Natural killer cell treated with Interleukin-12 subunit alpha and Interleukin-12 subunit beta and Interleukin-15 and Interleukin-18, amount 100 ng/mL, for 72 hours (primary cell): Measurements from ENCODE around the gene C10orf53. TPM values are rescaled to one million over a fixed set of nuclear protein-coding genes. Genes with fewer than 3 reads are reported as not detected.

Experiments used
- ATAC-seq, 2 donors: fragments of 150-1000 bp; cut with Tn5 transposase in 1 of 2; sonication (Bioruptor Pico), chemical (Tn5 transposase) in 1 of 2; 2 replicates each; pipeline ENCODE4 v1.10.0; 2021
- DNase-seq: peaks from one replicate; pipeline ENCODE4 v3.0.0; 2022; ENCODE audit warnings: low spot score
- H3K27ac Mint-ChIP-seq, 2 donors: 1 replicate in 1 of 2; 2 replicates in 1 of 2; pipeline ENCODE4 v1.8.0; 2022; ENCODE audit warnings: mixed read lengths in 2 of 2, mild to moderate bottlenecking in 1 of 2, moderate library complexity in 1 of 2
- H3K27me3 Mint-ChIP-seq, 2 donors: 1 replicate in 1 of 2; 2 replicates in 1 of 2; pipeline ENCODE4 v1.8.0; 2022; ENCODE audit warnings: mixed read lengths in 2 of 2
- H3K36me3 Mint-ChIP-seq: one replicate; pipeline ENCODE4 v1.8.0; 2022; ENCODE audit warnings: mixed read lengths
- H3K4me1 Mint-ChIP-seq, 2 donors: 1 replicate in 1 of 2; 2 replicates in 1 of 2; pipeline ENCODE4 v1.8.0; 2022; ENCODE audit warnings: low read depth in 2 of 2, mixed read lengths in 2 of 2, mild to moderate bottlenecking in 1 of 2
- H3K4me3 Mint-ChIP-seq: one replicate; pipeline ENCODE4 v1.8.0; 2022; ENCODE audit warnings: mixed read lengths
- H3K9me3 Mint-ChIP-seq: 2 replicates; pipeline ENCODE4 v1.8.0; 2022; ENCODE audit warnings: mixed read lengths
- total RNA-seq, 2 donors: library from RNA; stranded (reverse); gene quantifications; one replicate each; pipeline ENCODE4 v1.2.3, GENCODE V29; 2022

The C10orf53 gene
- total RNA-seq, 2 donors from 2014 or later = not detected

DNA sequence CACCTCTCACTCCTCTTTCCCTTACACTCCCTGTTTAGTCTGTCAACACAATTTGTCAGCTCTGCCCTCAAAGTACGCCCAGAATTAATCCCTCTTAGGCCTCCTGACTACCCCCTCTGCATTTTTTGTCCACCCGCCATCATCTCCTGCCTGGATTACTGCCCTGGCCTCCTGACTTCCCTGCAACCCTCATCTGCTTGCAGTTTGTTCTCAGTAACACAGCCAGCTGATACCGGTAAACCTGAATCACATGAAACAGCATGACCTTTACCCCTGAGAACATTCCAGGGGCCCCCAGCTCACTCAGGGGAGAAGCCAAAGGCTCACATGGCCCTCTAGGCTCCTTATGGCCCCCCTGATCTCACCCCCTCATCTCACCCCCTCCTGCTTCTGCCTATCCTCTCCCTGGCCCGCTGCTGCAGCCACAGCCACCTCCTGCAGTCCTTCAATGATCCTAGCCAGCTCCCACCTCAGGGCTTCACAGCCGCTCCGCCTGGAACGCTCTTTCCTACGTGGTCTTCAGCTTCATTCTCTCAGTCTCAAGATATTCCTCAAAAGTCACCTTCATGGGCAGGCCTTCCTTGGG is 8.9 kb downstream of the C10orf53 start:
- Mint-ChIP-seq H3K36me3 (no peaks in the 10 kb centered on the region), H3K4me3 (no peak overlapping the region), H3K27me3 (peaks cover 40 to 71% of the 10 kb centered on the region in 2 donors), H3K9me3 (peaks cover 4% of the 10 kb centered on the region), H3K4me1 (no peaks in the 10 kb centered on the region), H3K27ac (no peak overlapping the region)
- no peak for ATAC-seq
- DNase-seq = no peak

DNA sequence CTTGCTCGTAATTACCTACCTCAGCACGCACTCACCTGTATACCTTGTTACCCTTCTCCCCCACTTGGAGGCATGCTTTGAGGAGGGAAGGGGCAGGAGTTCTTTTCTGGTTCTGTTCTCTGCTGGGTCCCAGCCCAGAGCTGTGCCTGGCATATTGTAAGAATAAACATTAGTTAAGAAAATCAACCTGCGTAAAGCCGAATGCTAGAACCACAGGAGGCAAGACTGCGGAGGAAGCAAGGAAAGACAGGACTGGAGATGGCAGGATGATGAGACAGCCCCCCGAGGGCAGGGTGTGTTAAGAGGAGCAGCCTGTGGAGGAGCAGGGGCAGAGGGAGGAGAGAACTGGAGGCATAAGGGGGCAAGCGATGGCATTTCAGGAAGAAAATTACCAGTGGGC is 9.5 kb downstream of the C10orf53 start:
- H3K9me3 Mint-ChIP-seq = peaks cover 4% of the 10 kb centered on the region
- peaks cover 45 to 77% of the 10 kb centered on the region in 2 donors for H3K27me3 Mint-ChIP-seq
- ATAC-seq (no peak), DNase-seq (no peak)
- H3K4me1 Mint-ChIP-seq = no peaks in the 10 kb centered on the region
- no peaks in the 10 kb centered on the region for H3K36me3 Mint-ChIP-seq
- H3K4me3 Mint-ChIP-seq = no peak overlapping the region
- H3K27ac Mint-ChIP-seq = no peak overlapping the region

DNA sequence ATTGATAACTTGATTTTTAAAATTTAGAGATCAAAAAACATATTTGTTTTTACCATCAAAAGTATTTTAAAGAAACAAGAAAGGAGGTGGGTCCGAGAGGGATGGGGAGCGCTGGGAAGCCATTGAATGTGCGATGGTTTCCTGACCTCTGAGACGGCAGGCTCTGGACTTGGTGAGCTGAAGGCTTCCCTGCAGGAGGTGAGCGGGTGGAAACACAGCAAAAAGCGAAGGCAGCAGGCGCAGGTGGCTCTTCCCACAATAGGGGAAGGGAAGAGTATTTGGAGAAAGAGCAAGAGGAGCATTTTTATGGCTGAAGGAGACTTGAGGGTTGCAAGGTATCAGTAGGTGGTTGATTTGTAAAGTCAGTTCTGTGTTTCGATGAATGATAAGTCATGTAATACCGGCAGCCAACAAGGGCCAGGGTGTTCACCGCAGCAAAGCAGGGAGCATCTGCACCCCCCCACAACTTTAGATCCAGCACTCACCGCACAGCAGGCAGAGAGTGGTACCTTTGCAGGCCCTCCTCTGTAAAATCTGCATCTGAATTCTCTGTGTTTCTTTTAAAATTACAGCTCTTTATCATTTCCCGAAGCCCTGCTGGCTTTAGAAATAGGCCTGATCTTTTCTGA is 10.5 kb downstream of the C10orf53 start:
- H3K27ac Mint-ChIP-seq = no peak overlapping the region
- H3K4me3 Mint-ChIP-seq = no peak overlapping the region
- H3K9me3 Mint-ChIP-seq = peaks cover 1% of the 10 kb centered on the region
- ATAC-seq (no peak), DNase-seq (no peak)
- H3K36me3 Mint-ChIP-seq = no peaks in the 10 kb centered on the region
- peaks cover 41 to 71% of the 10 kb centered on the region in 2 donors for H3K27me3 Mint-ChIP-seq
- no peaks in the 10 kb centered on the region for H3K4me1 Mint-ChIP-seq

DNA sequence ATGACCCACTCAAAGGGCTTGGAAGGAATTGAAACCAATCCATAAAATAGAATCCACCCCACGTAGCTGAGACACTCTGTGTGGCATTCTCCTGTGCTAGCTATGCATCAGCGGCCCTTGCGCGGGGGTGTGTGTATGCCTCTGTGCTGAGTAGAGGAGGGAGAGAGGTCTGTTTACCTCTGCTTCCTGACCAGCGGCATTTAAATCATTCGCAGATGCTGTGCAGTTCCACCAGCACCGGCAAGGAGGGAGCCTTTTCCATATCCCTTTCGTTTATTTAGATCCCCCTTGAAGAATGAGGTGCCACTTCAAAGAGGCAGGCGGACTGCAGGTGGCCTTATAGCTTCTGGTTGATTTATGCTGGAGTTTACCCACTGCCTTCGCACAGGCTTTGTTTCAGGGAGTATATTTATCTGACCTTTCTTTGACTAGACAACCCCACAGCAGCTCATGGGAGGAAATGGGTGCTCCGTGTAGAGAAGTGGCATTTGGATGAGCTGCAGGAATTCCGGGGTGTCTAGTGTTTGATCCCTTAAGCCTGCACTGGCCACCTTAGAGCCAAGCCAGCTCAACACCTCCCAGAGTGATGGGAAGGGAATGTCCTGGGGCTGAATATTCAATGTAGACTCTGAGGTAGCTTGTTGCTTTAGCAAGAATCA is 11.4 kb downstream of the C10orf53 start:
- peaks cover 40 to 67% of the 10 kb centered on the region in 2 donors for H3K27me3 Mint-ChIP-seq
- H3K9me3 Mint-ChIP-seq = no peaks in the 10 kb centered on the region
- ATAC-seq = peak in 1 of 2 donors; percentile 52
- no peak overlapping the region for H3K4me3 Mint-ChIP-seq
- no peaks in the 10 kb centered on the region for H3K36me3 Mint-ChIP-seq
- H3K27ac Mint-ChIP-seq = no peak overlapping the region
- no peaks in the 10 kb centered on the region for H3K4me1 Mint-ChIP-seq
- no peak for DNase-seq

DNA sequence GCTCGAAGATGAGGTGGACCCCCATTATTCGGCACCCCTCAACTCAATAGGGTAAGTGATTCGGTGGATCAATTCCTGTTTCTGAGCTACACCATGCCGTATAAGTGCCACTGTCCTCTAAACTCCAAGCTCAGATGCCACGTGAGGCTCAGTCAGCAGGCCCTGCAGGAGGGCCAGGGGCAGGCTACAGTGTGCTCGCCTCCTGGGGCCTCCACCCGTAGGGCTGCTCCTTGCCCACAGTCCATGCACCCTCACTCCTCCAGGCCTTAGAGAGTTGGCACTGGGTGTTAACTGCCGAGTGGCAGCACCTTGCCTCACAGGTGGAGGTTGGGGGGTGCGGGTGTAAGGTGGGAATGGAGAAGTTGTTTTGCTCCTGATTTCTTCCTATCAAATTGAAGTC is 12.1 kb downstream of the C10orf53 start:
- no peaks in the 10 kb centered on the region for H3K4me1 Mint-ChIP-seq
- ATAC-seq = peak in 1 of 2 donors; percentile 53

DNA sequence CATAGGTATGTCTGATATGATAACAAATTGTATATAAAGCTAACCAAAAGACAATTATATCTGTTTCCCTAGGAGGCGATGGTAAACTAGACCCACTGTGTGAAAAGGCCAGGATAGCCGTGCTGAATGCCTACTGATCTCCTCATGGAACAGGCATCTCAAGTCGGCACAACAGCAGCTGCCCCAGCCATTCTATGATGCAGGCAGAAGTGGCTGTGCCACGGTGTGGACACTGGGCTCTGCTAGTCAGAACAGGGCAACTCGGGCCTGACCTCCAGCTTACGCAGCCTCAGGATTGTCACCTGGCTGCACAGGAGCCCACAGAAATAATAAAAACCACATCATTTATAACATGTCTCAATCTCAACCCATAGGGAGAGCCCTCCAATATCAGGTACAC is 15.0 kb downstream of the C10orf53 start:
- H3K27me3 Mint-ChIP-seq = peaks cover 20 to 40% of the 10 kb centered on the region in 2 donors
- no peak overlapping the region for H3K4me3 Mint-ChIP-seq
- DNase-seq (no peak), ATAC-seq (no peak)
- no peaks in the 10 kb centered on the region for H3K36me3 Mint-ChIP-seq
- H3K27ac Mint-ChIP-seq = no peak overlapping the region
- no peaks in the 10 kb centered on the region for H3K9me3 Mint-ChIP-seq
- H3K4me1 Mint-ChIP-seq = no peaks in the 10 kb centered on the region

More for the DNA sequence above, 12.1 kb downstream of the C10orf53 start:
- H3K4me3 Mint-ChIP-seq = no peak overlapping the region
- H3K27me3 Mint-ChIP-seq = peaks cover 40 to 67% of the 10 kb centered on the region in 2 donors
- H3K36me3 Mint-ChIP-seq = no peaks in the 10 kb centered on the region
- no peaks in the 10 kb centered on the region for H3K9me3 Mint-ChIP-seq
- no peak overlapping the region for H3K27ac Mint-ChIP-seq
- DNase-seq = no peak

DNA sequence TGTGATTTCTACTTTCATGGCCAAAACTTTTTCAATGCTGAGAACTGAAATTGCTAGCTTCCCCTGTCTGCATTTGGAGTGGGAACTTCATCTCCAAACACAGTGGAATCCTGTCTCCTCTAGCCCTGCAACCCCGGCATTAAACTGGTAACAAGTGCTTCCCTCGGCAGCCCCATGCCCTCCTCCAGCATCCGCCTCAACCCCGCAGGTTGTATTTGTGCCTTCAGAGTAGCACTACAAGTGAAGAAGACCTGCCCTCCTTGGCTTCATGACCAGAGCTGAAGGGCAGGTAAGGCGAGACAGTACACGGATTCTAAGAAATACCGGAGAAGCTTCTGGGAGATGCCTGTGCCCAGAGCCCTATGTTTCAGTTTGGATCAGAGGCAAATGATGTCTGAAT is 16.9 kb downstream of the C10orf53 start:
- Mint-ChIP-seq H3K27me3 (peaks cover 9 to 24% of the 10 kb centered on the region in 2 donors), H3K36me3 (no peaks in the 10 kb centered on the region), H3K27ac (no peak overlapping the region), H3K9me3 (no peaks in the 10 kb centered on the region), H3K4me1 (no peaks in the 10 kb centered on the region), H3K4me3 (no peak overlapping the region)
- DNase-seq (no peak), ATAC-seq (no peak)

DNA sequence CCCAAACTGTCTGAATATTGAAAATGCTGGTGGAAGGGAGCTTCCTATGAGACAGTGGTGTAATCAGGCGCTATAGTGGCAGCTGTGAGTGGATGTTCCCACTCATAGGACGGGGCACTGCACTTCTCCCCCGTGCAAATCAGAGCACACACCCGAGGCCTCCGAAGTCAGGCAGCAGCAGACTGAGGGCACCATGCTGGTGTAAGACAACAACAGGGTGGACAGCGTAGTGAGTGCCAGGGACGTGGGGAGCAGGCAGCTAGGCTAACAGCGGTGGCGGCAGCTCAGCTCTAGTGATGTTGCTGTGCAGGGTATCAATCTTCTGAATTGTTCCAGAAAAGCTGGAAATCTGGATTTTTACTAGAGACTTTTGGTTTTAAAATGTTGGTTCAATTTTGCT is 19.2 kb downstream of the C10orf53 start:
- Mint-ChIP-seq H3K27ac (no peak overlapping the region), H3K9me3 (no peaks in the 10 kb centered on the region), H3K4me3 (no peak overlapping the region), H3K4me1 (no peaks in the 10 kb centered on the region), H3K27me3 (peaks cover 3 to 9% of the 10 kb centered on the region in 2 donors), H3K36me3 (no peaks in the 10 kb centered on the region)
- ATAC-seq = no peak
- no peak for DNase-seq

DNA sequence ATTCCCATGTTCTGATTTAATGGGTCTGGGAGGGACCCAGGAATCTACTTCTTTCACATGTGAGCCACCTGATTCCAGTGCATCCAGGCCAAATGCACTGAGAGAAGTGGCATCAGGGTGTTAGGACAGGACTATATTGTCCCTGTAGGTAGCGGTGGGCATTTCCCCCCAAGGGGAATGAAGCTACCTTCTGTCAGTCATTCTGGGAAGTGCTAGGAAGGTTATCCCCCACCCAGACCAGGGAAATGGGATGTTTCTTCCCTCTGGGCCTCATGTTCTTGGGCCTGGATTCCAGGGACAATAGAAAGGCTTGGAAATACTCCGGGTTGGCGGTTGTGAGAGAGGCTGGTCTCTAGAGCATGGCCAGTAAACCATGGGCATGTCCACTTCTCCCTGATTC is 20.8 kb downstream of the C10orf53 start:
- H3K4me3 Mint-ChIP-seq = no peak overlapping the region
- DNase-seq (no peak), ATAC-seq (no peak)
- peaks cover 0 to 7% of the 10 kb centered on the region in 2 donors for H3K27me3 Mint-ChIP-seq
- H3K27ac Mint-ChIP-seq = no peak overlapping the region
- H3K9me3 Mint-ChIP-seq = no peaks in the 10 kb centered on the region
- no peaks in the 10 kb centered on the region for H3K36me3 Mint-ChIP-seq
- no peaks in the 10 kb centered on the region for H3K4me1 Mint-ChIP-seq

DNA sequence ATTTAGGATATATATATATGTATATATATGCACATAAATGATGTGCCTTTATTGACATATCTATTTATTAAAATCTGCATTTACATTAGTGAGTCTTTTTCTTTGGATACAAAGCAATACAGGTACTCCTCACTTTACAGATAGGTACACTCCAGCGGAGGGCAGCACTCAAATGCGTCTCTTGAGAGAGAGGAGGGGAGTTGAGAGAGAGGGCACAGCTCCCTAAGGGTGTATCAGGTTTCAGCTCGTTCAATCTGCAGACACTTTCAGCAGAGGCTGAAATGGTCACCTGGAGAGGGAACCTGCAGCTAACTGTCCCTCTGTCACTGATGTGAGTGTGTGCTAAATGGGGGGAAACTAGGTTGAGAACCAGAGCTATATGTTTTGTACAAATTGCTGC is 21.5 kb downstream of the C10orf53 start:
- ATAC-seq = no peak
- H3K27ac Mint-ChIP-seq = no peak overlapping the region
- no peaks in the 10 kb centered on the region for H3K4me1 Mint-ChIP-seq
- H3K9me3 Mint-ChIP-seq = no peaks in the 10 kb centered on the region
- no peak for DNase-seq
- H3K36me3 Mint-ChIP-seq = no peaks in the 10 kb centered on the region
- H3K4me3 Mint-ChIP-seq = no peak overlapping the region
- peaks cover 0 to 7% of the 10 kb centered on the region in 2 donors for H3K27me3 Mint-ChIP-seq

DNA sequence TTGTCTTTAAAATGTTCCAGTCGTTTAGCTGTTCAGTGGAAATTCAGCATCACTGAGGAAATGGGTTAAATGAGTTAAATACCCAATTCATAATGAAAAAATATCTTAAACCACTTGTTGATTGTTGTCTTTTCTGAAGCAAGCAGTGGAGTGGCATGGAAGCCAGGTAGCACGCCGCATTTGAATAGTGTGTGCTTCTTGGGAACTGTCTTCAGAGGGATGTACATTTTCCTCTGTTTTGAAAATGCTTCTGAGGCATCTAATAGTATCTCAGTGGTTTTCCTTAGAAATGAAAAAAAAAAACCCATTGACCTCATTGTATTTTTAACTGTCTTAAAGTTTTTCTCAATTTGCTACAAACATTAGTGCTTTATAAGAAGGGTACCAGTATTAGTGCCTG is 28.1 kb downstream of the C10orf53 start:
- DNase-seq (no peak), ATAC-seq (no peak)
- Mint-ChIP-seq H3K27ac (no peak overlapping the region), H3K27me3 (peaks cover 10 to 13% of the 10 kb centered on the region in 2 donors), H3K4me1 (no peaks in the 10 kb centered on the region), H3K4me3 (no peak overlapping the region), H3K9me3 (no peaks in the 10 kb centered on the region), H3K36me3 (no peaks in the 10 kb centered on the region)

DNA sequence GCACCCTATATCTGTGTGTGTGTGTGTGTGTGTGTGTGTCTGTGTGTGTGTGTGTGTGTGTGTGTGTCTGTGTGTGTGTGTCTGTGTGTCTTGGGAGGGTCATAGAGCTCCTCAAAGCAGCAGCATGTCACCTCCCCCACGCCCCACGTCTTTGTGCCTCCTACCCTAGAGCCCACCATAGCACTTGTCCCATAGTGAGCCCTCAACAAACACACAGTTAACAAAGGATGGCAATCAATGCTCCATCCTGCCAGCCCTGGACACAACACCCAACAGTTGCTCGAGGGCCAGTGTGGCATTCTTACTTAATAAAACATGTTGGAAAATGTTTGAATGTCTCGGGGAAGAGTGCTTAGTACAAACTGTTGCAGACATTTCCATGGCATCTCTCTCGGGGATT is 30.5 kb downstream of the C10orf53 start:
- no peak overlapping the region for H3K27ac Mint-ChIP-seq
- no peak for DNase-seq
- no peak for ATAC-seq
- H3K4me1 Mint-ChIP-seq = no peaks in the 10 kb centered on the region
- no peaks in the 10 kb centered on the region for H3K9me3 Mint-ChIP-seq
- no peak overlapping the region for H3K4me3 Mint-ChIP-seq
- H3K27me3 Mint-ChIP-seq = peaks cover 10 to 20% of the 10 kb centered on the region in 2 donors
- H3K36me3 Mint-ChIP-seq = no peaks in the 10 kb centered on the region

DNA sequence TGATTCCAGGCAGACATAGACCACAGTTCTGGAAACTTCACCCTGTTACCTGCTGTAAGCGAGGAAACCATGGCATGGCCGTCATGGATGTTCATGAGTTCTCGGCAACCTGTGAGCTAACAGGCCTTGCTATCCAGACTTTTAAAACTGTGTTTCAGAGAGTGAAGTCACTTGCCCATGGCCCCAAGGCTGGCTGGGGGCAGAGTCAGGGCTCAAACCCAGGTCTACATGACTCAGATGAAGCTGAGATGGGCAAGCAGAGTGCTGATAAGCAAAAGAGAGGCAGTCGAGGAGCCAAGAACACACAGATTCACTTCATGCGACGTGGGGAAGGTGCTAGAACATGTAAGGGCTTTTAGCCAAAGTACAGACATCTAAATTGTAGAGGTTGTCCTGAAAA is 31.5 kb downstream of the C10orf53 start:
- ATAC-seq (no peak), DNase-seq (no peak)
- no peak overlapping the region for H3K27ac Mint-ChIP-seq
- H3K36me3 Mint-ChIP-seq = no peaks in the 10 kb centered on the region
- H3K27me3 Mint-ChIP-seq = peaks cover 10 to 23% of the 10 kb centered on the region in 2 donors
- H3K4me1 Mint-ChIP-seq = no peaks in the 10 kb centered on the region
- no peak overlapping the region for H3K4me3 Mint-ChIP-seq
- peaks cover under 1% of the 10 kb centered on the region for H3K9me3 Mint-ChIP-seq

DNA sequence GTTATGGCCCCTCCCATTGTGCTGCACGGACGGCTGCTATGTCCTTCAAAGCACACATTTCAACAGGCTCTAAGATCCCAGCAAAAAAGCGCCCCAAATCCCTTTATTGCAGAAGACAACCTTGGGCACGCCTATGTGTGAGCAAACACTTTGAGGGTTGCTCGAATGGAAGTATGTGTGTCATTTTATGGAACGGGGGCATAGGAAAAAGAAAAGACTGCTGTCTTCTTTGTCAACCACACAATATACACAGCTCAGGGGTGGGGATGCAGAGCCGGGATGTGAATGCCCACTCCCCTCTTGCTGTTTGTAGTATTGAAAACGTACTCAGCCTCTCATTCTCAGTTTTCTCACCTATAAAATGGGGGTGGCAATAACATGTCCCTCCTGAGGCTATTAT is 32.0 kb downstream of the C10orf53 start:
- H3K27me3 Mint-ChIP-seq = peaks cover 13 to 27% of the 10 kb centered on the region in 2 donors
- H3K36me3 Mint-ChIP-seq = no peaks in the 10 kb centered on the region
- peaks cover 2% of the 10 kb centered on the region for H3K9me3 Mint-ChIP-seq
- H3K4me3 Mint-ChIP-seq = no peak overlapping the region
- DNase-seq (no peak), ATAC-seq (no peak)
- no peak overlapping the region for H3K27ac Mint-ChIP-seq
- H3K4me1 Mint-ChIP-seq = no peaks in the 10 kb centered on the region
